ES-I3 (cell line): ENCODE results near the gene CDH4.

ENCODE experiments used
- H3K36me3 ChIP-seq: 2 replicates; pipeline ENCODE4 v1.6.1; 2013; ENCODE audit warnings: mild to moderate bottlenecking, low read length, control low read depth, moderate library complexity; ENCODE audit not compliant: insufficient read depth
- H3K4me1 ChIP-seq: 2 replicates; pipeline ENCODE4 v1.6.1; 2013; ENCODE audit warnings: mild to moderate bottlenecking, control low read depth, low read length; ENCODE audit not compliant: insufficient read depth
- H3K9ac ChIP-seq: 2 replicates; pipeline ENCODE4 v1.6.1; 2013; ENCODE audit warnings: low read depth, mild to moderate bottlenecking, low read length, moderate library complexity
- H3K9me3 ChIP-seq: 2 replicates; pipeline ENCODE4 v1.6.1; 2013; ENCODE audit warnings: mild to moderate bottlenecking, low read length, moderate library complexity; ENCODE audit not compliant: control insufficient read depth, insufficient read depth

CDH4 gene

DNA sequence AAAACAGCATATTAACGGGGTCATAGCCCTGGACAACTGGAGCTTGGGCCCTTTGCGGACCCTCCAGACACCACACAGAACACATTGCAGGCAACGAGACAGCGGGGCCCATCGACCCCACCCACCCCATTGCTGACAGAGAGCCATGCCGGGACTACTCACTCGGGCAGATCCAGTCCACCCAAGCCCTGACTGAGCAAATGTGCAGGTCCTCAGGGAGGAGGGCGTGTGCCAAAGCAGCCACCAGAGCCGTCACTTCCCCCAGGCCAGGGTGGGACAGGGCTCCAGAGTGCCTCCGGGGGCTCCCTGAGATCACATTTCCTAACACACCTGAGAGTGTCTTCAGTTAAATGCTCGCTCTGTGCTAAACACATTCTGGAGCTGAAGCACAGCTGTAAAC lies 114.9 kb downstream of the CDH4 start:
- no peaks in the 10 kb centered on the region for H3K9me3 ChIP-seq
- H3K36me3 ChIP-seq = no peaks in the 10 kb centered on the region
- H3K4me1 ChIP-seq = peaks cover 4% of the 10 kb centered on the region; the same call in 1 of the 2 replicates
- H3K9ac ChIP-seq = no peak overlapping the region

DNA sequence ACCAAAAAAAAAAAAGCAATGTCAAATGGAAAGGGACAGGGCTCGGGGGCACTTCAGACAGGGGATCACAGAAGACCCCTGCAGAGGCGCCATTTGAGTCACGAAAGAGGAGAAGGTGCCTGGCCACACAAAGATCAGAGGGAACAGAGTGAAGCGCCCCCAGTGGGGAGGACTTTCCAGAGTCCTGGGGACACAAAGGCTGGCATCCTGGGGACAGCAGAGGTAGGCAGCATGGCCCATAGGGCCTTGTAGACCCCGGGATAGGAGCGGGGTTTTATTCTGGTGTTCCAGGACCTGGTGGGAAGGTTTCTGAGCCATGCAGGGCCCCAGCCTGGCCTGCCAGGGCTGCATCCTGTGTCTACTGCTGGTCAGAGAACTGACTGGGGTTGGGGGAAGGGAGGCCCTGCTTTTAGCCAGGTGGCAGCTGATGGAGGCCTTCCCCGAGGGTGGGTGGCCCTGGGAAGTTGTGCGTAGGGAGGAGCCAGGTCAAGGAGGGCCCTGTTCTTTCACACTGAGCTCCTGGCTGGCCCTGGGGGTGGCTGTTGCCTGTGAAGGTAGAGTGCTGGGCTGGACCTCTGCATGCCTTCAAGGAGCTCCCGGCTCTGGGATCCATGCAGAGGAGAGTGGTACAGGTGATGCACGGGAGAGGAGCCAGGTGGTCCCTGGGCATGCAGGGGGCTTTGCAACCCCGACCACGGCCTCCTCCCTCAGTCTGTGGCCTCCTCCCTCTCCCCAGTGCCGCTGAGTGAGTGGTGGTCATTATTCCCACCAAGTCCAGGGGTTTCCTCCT lies 117.9 kb downstream of the CDH4 start:
- Histone ChIP-seq H3K9me3 (no peaks in the 10 kb centered on the region), H3K9ac (no peak overlapping the region), H3K4me1 (peaks cover 4% of the 10 kb centered on the region; the same call in 1 of the 2 replicates), H3K36me3 (no peaks in the 10 kb centered on the region)

DNA sequence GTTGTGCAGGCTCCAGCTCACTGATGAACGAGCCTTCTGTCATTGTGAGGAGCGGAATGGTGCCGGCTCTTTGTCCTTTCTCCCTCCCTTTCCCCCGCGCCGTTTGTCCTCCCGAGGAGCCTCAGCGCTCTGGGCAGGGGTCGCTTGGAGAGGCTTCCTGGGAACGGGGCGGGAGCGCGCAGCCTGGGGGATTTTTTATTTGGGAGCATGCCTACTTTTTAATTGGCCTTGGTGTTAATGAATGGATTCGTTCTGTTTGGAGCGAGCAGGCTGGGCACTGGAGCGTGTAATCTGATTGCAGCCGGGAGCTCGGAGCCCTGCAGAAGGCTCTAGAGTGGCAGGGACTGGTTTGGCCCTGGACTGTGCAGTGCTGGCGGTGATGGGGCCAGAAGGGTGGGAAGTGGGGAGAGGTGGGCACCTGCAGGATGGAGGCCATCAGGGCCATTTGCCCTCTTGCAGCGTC lies 118.8 kb downstream of the CDH4 start:
- no peak overlapping the region for H3K9ac ChIP-seq
- no peaks in the 10 kb centered on the region for H3K36me3 ChIP-seq
- H3K4me1 ChIP-seq = peaks cover 4% of the 10 kb centered on the region; the same call in 1 of the 2 replicates
- H3K9me3 ChIP-seq = no peaks in the 10 kb centered on the region

DNA sequence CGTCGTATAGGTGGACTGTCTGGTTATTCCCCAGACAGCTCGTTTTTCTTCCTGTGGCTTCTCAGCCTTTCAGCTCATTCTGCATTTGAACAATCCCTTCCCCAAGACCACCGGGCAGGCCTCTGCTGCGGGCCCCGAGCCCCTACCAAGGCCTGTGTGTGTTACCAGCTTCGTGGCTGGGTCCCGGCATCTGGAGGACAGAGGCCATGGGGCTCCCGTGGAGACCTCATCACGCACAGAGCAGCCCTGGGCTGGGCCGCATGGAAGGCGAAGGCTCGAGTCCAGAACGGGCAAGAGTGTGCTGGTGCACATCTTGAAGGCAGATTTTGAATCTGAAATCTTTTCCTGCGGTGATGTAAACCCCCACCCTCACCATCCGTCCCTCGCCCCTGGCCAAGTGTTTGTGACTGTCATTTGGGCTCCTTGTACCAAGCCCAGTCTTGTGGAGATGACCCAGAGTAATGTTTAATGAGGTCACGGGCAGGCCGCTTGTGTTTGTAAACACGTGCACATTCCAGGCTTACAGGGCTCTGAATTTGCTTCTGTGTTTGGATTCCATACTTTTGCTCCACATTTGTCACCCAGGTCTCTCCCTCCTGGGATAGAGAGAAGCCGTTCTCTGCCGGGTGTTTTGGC lies 119.6 kb downstream of the CDH4 start:
- Histone ChIP-seq H3K36me3 (no peaks in the 10 kb centered on the region), H3K9me3 (no peaks in the 10 kb centered on the region), H3K4me1 (peaks cover 4% of the 10 kb centered on the region; the same call in 1 of the 2 replicates), H3K9ac (no peak overlapping the region)

DNA sequence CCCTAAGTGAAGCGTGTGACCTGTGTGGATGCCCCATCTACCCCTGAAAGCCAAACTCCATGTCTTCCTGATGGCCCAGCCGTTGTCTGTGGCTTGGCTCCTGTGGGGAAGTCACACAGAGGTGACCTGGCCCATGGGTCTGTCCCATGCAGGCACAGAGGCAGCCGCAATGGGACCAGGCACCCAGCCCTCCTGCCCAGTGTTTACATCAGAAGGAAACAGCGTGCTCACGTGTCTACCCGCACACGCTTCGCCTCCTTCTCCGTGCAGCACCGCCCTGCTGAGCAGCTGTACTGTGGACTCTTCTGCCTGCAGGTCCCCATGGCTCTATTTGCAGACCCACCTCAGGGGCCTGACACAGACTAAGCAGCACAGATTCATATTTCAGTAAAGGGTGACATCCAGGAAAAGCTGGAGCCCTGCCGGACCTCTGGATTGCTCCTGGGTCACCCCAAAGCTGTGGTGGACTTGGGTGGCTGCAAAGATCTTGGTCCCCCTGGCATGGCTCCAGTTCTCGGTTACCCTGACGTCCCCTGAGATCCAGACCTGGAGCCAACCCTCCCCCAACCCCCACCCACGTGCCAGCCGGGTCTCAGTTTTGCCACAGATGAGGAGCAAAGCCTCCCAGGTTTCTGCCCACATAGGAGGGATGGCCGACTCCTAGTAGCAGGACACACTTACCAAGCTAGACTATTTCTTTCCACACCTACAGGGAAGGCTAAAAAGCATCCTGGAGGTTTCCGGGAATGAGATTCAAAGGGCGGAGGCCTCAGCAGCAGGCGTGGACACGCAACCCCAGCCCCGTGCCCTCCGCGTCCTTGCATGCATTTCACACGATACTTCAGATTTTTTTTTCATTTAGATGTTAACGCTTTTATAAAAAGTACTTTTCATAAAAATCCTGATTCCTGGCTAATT lies 120.3 kb downstream of the CDH4 start:
- Histone ChIP-seq H3K36me3 (no peaks in the 10 kb centered on the region), H3K4me1 (peaks cover 4% of the 10 kb centered on the region; the same call in 1 of the 2 replicates), H3K9me3 (no peaks in the 10 kb centered on the region), H3K9ac (no peak overlapping the region)

DNA sequence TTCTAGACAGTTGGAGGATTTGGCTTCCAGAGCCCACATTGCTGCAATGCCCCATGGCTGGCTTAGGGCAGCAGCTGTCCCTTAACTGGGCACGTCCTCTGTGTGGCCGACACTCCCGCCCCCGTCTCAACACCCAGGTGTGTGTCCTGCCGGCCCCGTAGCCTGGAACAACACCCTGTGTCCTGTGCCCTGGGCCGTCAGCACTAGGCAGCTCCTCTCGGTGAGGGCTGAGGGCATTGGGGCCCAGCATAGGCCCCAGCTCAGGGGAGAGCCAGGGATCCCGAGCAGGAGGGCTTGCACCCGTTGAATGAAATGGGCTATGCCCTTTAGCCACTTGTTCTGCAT lies 121.0 kb downstream of the CDH4 start:
- H3K9me3 ChIP-seq = no peaks in the 10 kb centered on the region
- H3K9ac ChIP-seq = no peak overlapping the region
- no peaks in the 10 kb centered on the region for H3K36me3 ChIP-seq
- peaks cover 4% of the 10 kb centered on the region; the same call in 1 of the 2 replicates for H3K4me1 ChIP-seq

DNA sequence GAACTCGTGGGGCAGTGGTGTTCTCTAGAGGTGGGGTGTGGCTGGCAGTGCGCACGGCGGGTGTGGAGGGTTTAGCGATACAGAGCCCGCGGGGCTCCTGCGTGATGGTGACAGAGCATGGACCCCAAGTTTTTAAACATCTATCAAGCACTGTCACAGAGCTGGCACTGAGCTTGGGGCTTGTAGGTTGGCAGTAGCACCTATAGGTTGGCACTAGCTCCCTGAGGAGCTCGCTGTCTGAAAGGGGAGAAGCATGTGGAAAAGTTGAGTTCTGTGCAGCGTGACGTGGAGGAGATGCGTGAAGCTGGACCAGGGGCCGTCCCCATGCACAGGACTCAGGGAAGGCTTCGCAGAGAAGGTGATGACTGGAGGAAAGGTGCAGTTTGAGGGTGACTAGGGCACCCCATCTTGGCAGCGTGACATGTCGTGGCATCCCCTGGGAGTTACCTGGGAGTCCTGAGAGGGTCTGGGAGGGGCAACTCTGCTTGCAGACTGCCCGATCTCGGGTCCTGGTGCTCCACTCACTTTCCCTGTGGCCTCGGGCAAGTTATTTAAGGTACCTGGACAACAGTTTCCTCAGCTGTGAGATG lies 122.0 kb downstream of the CDH4 start:
- H3K36me3 ChIP-seq = no peaks in the 10 kb centered on the region
- H3K4me1 ChIP-seq = peaks cover 4% of the 10 kb centered on the region; the same call in 1 of the 2 replicates
- H3K9me3 ChIP-seq = no peaks in the 10 kb centered on the region
- no peak overlapping the region for H3K9ac ChIP-seq

DNA sequence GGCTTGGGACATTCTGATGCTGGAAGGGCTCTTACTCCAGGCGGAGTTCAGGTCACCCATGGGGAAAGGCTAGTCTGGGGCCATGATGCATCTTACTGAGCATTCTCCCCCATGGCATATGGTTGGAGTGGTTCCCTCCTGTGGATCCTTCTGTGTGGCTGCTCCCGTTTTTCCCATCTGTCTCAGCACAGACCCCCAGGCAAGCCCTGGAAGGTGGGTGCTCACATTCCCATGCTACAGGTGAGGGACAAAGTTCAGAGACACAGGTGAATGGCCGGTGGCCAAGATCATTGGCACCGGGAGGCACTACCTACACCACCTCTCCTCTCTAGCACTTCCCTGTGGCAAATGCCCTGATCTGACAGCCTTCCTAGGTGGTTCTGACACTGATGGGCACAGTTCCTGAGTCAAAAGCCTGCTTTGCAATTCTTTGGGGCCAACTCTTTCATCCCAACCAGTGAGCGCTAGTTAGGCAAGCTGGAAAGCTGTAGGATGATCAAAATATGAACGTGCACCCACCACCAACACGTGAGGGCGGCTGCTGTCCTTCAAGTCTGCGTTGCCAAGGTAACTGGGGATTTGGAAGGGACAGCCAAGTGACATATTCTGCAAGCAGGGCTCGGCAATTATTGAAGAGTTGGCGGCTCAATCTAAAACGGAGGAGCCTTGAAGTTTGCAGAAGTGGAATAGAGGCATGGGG lies 124.6 kb downstream of the CDH4 start:
- no peaks in the 10 kb centered on the region for H3K36me3 ChIP-seq
- H3K4me1 ChIP-seq = no peaks in the 10 kb centered on the region
- no peaks in the 10 kb centered on the region; the same call in 1 of the 2 replicates for H3K9me3 ChIP-seq
- H3K9ac ChIP-seq = no peak overlapping the region

DNA sequence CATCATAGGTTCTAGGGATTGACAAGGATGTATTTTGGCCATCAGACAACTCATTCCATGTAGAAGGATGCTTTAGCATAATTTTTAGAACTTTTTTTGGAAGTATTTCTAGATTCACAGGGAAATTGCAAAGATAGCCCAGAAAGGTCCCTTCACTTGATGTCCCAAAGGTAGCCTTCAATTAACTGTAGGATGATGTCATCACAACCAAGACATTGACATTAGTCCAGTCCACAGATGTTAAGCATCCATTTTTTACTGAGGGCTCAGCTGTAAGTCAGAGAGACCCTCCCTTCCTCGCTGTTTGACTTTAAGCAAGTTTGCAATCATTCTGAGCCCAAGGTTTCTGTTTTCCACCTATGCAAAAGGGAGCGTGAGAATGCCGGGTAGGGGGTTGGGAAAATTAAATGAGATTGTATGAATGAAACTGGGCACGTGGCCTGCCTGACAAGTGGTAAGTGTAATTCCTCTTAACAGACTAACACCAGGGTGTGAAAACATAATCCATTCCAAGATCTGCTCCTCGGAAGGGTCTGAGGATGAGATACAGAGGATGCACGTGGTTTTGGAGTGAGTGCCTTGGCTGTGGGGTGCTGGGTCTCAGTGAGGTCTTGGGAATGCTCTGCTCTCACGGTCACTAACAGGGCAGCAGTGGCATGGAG lies 126.8 kb downstream of the CDH4 start:
- no peaks in the 10 kb centered on the region for H3K4me1 ChIP-seq
- no peak overlapping the region for H3K9ac ChIP-seq
- no peaks in the 10 kb centered on the region; the same call in 1 of the 2 replicates for H3K9me3 ChIP-seq
- H3K36me3 ChIP-seq = no peaks in the 10 kb centered on the region

DNA sequence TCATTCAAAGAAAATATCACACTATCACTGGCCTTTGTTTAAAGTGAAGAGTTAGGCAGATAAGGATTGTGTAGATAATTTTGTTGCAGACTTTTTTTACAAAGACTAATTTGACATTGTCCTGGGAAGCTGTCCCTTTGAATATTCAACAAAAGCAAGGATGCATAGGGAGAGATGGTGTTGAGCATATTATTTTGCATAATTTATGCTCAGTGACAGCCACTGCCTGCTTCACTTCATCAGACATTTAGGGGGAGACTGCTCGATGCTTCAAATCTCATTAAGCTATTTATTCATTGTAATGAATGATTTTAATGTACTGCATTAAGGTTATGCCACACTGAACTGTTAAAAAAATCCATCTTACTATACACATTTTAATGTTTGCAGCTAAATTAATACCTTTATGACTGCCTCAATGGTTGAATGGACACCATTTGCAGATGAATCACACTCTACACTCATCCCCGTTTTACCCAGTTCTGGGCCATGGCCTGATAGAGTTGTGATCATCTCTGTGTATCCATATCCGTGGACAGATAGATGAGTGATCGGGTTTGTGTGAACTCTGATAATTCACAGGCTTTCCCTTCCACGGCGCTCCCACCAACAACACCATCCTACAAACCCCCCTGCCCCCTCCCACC lies 128.0 kb downstream of the CDH4 start:
- Histone ChIP-seq H3K36me3 (no peaks in the 10 kb centered on the region), H3K4me1 (no peaks in the 10 kb centered on the region), H3K9me3 (no peaks in the 10 kb centered on the region; the same call in 1 of the 2 replicates), H3K9ac (no peak overlapping the region)

DNA sequence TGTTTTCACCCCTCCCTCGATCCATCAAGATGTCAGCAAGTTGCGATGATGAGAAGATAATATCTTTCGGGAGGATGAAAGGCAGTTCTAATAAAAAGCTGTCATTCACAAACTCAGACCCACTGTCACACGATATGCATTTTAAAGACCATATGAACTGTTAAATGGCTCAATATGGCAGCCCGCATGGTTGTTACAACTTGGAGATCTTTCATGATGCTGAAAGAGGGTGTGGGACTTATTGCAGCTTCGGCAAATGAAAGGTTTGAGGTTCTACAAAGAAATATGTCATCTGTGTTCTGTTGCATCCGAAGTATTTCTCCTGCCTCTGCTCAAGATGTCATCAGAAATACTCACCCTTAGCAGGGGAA lies 128.5 kb downstream of the CDH4 start:
- H3K9ac ChIP-seq = no peak overlapping the region
- no peaks in the 10 kb centered on the region; the same call in 1 of the 2 replicates for H3K9me3 ChIP-seq
- H3K36me3 ChIP-seq = no peaks in the 10 kb centered on the region
- no peaks in the 10 kb centered on the region for H3K4me1 ChIP-seq

DNA sequence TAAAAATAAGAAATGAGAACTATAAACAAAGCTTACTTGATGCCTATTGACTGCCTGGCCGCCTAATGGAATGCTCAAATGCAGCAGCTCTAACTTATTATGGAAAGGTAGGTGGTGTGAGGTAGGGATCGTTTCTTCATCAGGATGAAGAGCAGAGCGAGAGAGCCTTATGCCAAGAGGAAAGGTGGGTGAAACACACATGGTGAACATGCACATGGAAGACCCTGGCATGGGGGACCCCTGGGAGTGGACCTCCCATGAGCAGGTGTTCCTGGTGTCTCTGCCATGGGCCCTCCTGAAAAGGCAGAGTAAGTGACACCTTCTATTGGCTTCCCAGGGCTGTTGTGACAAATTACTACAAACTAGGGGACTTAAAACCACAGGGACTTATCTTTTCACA lies 130.1 kb downstream of the CDH4 start:
- Histone ChIP-seq H3K36me3 (no peaks in the 10 kb centered on the region), H3K4me1 (0 out of 2 replicates have a peak, but pooled peaks cover under 1% of the 10 kb centered on the region)

DNA sequence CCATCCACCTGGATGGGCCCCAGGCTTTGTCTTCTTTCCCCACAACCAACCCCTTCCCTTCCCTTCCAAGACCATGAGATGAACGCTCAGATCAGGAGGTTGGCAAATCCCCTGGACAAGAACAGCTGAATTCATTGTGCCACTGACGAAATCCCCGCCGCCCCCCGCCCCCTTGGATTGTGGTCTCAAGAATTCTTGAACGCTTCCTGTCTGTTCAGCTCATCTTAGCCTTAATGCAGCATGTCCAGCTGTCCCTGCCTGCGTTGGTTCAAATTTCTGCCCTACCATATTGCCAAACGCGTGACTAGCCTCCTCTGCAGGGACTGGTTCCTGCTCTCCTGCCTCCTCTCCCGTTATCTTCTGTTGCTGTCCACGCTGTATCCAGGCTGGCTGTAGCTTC lies 133.2 kb downstream of the CDH4 start:
- no peaks in the 10 kb centered on the region; the same call in 1 of the 2 replicates for H3K9me3 ChIP-seq
- H3K4me1 ChIP-seq = peaks cover 7% of the 10 kb centered on the region; the same call in 1 of the 2 replicates
- H3K9ac ChIP-seq = no peak overlapping the region
- no peaks in the 10 kb centered on the region for H3K36me3 ChIP-seq

More for the DNA sequence above, 130.1 kb downstream of the CDH4 start:
- H3K9ac ChIP-seq = no peak overlapping the region
- H3K9me3 ChIP-seq = no peaks in the 10 kb centered on the region; the same call in 1 of the 2 replicates
